Fibroblast of pulmonary artery (primary cell): Measurements from ENCODE around the gene YY1.
"Not testable (repeated sequence)": the region's sequence is repeated elsewhere in the genome, so short reads cannot be mapped to it uniquely, and the experiment has no call there.

Experiments
- DNase-seq: peaks from one replicate; pipeline ENCODE4 v3.0.0-alpha.2; 2010; ENCODE audit warnings: low read depth
- H3K4me3 ChIP-seq: replicated peaks from 2 replicates; pipeline ENCODE4 v1.5.1; 2011; ENCODE audit warnings: low read depth, mild to moderate bottlenecking, control low read depth, low read length, moderate library complexity
- CTCF ChIP-seq: IDR thresholded peaks from 2 replicates; pipeline ENCODE4 v1.5.1; 2011; ENCODE audit warnings: mild to moderate bottlenecking, control low read depth, low read length, inconsistent platforms; ENCODE audit errors: missing control alignments

The YY1 gene

DNA sequence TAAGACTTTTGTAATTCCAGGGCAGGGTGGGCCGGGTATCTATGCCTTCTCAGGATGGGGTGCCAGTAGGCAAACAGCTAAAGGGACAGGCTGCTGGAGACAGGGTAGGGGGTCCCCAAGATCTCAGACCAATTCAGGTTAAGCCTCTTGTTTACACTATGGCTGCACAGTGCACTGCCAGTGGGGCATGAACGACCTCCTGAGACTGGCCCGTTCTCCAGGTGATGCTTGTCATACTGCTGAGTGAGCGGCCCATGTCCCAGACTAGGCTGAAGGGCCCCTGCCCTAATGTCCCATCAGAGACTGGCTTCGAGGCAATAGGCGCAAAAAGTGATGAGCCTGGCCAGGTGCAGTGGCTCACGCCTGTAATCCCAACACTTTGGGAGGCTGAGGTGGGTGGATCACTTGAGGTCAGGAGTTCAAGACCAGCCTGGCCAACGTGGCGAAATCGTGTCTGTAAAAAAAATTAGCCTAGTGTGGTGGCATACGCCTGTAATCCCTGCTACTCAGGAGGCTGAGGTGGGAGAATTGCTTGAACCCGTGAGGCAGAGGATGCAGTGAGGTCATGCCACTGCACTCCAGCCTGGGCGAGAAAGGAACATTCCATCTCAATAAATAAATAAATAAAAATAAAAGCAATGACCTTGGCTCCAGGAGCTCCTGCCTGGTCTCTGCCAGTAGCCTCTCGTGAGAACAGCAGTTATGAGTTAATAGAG lies 54.7 kb downstream of the YY1 start:
- DNase-seq = no peak
- TF ChIP-seq CTCF = no peak
- no peak overlapping the region for H3K4me3 ChIP-seq

GRCh38 chr14:100294213-100294962 lies 55.4 kb downstream of the YY1 start:
- H3K4me3 ChIP-seq = no peak overlapping the region
- no peak for DNase-seq
- no peak for TF ChIP-seq CTCF

- no peak for TF ChIP-seq CTCF
- DNase-seq = no peak
- no peak overlapping the region for H3K4me3 ChIP-seq
These were observed 56.0 kb downstream of the YY1 start for GRCh38 chr14:100294963-100295330.

- H3K4me3 ChIP-seq = no peak overlapping the region
- DNase-seq = no peak
- TF ChIP-seq CTCF = no peak
These were observed 56.6 kb downstream of the YY1 start for GRCh38 chr14:100295376-100296105.

GRCh38 chr14:100296106-100296651 lies 57.2 kb downstream of the YY1 start:
- H3K4me3 ChIP-seq = no peak overlapping the region
- DNase-seq = no peak
- TF ChIP-seq CTCF = no peak

DNA sequence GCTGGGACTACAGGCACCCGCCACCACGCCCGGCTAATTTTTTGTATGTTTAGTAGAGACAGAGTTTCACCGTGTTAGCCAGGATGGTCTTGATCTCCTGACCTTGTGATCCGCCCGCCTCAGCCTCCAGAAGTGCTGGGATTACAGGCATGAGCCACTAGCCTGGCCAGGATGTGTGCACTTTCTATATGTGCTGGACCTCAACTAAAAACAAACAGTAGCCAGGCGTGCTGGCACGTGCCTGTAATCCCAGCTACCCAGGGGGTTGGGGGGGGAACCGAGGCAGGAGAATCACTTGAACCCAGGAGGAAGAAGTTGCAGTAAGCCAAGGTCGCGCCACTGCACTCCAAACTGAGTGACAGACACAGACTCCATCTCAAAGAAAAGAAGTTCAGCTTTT lies 57.8 kb downstream of the YY1 start:
- not testable (repeated sequence) for DNase-seq, H3K4me3 ChIP-seq
